HG02973 (cell line): ENCODE measurements around the gene KRT75.

Experiments used
- ATAC-seq: cut with Tn5 transposase; IDR thresholded peaks from one replicate; pipeline ENCODE4 v1.9.1; 2021; ENCODE audit warnings: moderate library complexity; ENCODE audit not compliant: unreplicated experiment

KRT75 gene

DNA sequence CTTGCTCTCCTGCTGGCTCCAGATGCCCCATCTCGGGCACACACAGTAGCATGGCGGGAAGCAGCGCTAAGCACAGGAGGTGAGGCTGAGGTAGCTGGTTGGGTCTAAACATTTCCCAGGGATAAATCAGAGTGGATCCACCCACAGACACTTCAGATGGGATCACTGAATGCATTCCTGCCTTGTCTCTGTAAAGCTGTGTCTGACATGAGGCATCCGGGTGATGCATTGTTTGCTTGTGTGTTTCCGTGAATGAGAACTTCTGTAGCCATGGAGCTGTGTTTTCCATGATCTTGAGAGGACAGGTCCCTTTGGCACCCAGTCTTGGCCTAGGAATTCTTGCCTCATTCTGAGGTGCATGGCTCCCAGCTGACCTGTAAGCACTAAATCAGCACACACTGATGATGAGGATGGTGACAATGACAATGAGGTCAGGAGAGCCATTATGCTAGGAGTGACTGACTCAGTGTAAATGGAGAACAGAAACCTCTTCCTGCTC, 6.7 kb upstream of the KRT75 start:
- no peak for ATAC-seq

DNA sequence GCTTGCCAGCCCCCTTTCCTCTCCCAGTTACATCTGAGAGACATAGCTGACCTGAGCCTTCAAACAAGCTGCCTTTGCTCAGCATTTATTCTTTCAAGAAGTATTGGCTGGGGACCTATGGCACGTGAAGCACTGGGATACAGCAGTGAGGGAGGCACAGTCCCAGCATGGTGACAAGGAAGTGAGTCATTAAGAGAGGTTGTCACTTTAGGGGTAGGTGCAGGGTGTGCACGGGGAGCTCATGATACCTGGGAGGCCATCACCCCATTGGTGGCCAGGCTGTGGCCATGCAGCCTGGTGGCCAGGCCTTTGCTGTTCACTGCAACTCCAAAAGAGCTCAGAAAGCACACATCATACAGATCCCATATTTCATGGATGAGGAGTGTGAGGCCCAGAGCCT, 5.7 kb upstream of the KRT75 start:
- no peak for ATAC-seq

DNA sequence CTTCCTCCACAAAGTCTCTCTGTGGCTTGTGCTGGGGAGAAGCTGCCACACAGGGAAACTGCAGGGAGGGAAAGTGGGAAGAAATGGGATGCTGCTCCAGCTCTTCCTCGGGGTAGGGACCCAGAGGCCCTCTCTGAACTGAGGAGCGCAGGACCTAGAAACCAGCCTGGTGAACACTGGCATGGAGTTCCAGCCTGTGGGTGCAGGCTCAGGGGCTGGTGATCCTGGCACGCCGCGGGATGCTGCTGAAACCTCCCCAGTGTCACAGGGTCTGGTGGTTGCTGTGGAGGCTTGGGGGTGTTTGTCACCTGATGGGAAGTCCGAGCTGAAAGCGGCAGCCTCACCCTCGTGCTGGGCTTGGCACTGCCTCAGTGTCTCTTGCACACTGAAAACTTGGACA, 5.2 kb upstream of the KRT75 start:
- ATAC-seq = no peak

DNA sequence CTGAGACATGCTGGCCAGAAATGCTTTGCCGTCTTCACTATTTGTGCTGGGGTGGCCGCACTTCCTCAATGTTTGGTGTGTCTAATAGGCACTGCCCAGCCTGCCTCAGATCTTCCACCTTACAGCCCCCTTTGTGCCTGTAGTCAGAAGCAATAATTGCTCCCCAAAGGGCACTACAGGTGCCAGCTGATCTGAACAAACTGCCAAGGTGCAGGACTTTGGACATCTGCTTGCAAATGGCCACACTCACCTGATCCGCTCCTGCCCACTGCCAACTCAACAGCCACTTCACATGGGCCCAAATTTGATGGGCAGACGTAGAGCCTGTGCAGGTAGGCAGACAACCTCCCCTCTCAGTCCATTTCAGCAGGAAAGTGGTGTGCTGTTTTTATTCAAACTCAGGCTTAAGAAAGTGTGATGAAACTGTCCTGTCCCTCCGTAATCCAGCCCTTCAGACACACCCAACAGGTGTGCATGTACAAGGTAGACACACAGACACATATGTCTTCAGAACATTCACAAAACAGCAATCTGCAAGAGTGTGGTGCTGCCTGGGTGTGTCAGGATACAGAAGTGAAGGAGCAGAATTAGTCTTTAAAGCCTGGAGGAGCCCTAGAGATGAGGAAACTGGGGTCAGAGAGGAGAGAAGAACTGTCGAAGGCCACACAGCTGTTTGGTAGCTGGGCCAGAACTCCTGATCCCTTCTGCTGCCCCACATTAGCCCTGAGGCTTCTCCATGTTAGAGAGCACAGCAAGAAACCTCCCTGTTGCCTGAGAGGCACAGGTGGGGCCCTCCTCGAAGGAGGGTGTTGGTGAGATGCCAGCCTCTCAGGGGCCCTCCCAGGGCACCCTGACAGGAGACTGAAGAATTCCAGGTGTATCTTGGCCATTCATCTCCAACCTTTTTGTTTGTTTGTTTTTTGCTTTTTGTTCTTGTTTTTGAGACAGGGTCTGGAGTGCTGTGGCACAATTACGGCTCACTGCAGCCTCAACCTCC, 4.4 kb upstream of the KRT75 start:
- no peak for ATAC-seq

DNA sequence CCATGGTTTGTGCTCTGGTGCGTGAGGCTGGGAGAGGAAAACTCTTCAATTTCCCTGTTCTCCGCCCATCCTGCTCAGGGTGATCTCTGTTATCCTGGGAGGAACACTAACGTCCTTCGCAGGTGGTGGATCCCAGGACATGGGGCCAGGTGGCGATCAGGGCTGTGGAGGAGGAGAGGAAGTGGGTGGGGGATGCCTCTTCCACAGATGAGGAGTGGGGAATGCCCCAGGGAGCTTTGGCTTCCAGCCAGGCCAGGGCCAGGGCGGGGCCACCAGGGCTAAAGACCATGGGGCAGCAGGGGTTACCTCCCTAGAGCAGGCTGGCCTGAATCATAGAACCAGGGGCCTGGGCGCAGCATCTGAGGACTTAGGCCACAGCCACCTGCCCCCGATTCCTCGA, 3.3 kb upstream of the KRT75 start:
- no peak for ATAC-seq

GRCh38 chr12:52436828-52437474, 2.8 kb upstream of the KRT75 start:
- no peak for ATAC-seq

GRCh38 chr12:52436000-52436827, 2.0 kb upstream of the KRT75 start:
- ATAC-seq = no peak

- no peak for ATAC-seq
Measured at GRCh38 chr12:52435659-52435999, 1.5 kb upstream of the KRT75 start.

GRCh38 chr12:52434760-52435530, 774 bp upstream of the KRT75 start:
- no peak for ATAC-seq

GRCh38 chr12:52433501-52434080, 580 bp downstream of the KRT75 start:
- no peak for ATAC-seq

DNA sequence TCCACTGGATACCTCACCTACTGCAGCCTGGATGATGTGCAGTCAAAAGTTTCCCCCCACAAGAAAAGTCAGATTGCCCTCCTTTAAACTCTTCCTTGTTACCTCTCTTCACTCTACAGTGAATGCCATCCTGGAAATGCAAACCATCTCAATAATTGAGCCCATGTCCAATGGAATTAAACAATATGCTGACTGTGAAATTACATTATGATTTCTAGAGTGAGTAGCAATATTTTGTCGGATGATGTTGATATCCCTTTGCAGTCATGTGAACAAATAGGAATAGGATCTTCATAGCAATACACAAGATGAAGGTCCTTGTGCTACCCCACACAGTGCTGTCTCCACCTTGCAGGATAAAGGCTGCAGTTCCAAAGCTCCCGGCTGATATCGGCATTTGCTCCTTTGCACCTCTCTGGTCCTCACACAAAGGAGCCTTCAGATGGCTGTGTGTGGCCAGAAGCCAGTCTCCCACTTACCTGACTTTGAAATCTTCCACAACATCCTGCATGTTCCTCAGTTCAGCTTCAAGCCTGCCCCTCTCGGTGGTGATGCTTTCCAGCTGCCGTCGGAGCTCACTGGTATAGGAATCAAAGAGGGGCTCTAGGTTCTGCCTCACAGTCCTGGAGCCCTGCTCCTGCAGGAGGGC, 1.5 kb downstream of the KRT75 start:
- no peak for ATAC-seq

- ATAC-seq = no peak
Measured at GRCh38 chr12:52428121-52428520, 6.0 kb downstream of the KRT75 start.

DNA sequence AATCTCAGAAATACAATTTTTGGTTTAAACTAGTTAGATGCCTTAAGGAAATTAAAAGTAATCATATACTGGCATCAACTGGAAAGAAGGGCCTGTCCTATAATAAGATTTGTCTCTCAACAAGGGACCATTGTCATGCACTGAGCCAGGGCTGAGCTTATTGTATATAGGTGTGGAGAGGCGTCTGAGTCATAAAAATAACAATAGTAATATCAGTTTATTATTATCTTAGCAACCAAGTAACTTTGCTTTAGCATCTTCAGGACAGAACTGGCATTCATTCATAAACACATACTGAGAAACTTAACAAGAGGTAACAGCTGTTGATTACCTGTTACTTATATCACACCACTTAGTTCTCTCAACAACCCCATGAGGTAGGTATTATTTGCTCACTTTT, 7.1 kb downstream of the KRT75 start:
- ATAC-seq = no peak

DNA sequence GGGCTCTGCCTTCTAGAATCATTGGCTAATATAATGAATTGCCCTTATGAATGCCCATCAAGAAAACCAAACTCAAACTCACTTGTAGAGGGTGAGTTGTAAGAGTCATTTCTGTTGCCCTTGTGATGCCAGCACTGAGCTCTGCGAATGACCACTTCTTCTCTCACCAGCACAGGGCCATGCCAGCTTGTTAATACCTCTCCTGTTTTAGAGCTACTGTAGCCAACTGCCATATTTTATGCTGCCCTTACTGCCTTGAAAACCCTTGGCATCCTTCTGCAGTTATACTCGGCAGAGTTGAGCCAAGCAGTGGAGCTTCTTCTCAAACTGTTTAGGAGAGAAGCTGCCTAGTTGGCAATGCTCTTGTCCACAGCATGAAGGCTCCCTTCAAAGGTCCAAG, 8.1 kb downstream of the KRT75 start:
- no peak for ATAC-seq

DNA sequence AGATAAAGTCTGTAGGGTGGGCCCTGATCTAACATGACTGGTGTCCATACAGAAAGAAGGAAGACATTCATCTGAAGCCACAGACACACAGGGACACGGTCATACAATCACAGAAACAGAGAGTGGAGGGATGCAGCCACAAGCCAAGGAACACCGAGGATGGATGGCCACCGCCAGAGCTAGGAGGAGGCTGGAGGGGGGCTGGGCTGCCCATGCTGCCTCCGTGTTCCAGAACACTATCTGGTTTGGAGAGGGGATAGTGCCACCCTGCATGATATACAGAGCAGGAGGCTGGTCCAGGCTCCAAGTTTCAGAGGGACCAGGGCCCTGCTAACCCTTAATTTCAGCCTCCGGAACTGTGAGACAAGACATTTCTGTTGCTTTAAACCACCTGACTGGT, 8.7 kb downstream of the KRT75 start:
- no peak for ATAC-seq

DNA sequence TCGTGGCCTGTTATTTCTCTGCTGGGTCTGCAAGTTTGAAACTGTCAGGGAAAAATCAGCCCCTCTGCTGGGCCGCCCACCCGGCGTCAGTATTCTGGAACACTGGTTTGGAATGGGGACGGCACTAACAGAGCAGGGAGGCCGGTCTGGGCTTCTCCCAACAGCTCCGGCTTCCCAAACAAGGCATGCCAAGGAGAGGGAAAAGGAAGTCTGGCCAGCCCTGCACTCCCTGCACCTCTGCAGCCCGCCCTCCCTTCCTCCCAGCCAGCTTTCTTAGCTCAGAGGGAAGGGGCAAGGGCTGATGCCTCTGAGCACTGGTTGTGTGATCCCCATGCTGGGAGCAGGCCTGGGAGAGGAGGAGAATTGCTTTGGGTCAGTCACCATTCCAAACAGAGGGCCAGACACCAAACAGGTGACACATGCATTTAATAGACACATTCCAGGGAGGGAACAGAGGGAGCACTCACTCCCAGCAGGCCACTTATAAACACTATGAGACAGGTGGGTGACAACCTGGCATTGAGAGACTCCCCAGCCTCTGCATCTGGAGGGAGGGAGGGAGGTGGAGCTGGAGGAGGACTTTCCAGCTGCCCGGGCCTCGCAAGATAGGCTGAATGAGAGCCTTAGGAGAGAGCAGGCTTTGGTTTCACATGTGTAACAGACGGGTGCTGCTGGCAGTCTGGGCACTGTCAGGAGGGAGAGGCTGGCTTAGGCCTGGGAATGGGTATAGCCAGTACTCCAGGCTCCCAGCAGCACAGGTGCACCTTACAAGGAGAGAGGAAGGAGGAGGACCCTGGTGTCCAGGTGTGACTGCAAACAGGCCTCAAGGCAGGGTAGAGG, 10.3 kb downstream of the KRT75 start:
- no peak for ATAC-seq

DNA sequence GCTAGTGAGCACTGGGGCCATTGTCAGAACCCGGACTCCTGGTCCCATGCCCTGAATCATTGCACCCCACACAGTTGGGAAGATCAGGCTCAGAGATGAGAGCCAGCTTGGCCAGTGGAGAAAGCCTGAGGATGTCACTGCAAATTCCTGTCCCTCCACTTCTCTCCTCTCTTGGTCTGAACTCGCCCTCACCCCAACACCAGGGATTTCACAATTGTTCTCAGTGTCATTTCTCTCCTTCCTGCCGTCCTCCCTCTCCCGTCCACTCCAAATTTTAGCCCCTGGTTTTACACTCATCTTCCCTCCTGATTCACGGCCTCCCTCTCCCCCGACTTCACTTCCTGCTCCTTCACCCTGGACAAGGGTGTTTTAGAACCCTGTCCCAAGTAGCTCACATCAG, 11.1 kb downstream of the KRT75 start:
- ATAC-seq = no peak

GRCh38 chr12:52419656-52420055, 14.5 kb downstream of the KRT75 start:
- no peak for ATAC-seq

DNA sequence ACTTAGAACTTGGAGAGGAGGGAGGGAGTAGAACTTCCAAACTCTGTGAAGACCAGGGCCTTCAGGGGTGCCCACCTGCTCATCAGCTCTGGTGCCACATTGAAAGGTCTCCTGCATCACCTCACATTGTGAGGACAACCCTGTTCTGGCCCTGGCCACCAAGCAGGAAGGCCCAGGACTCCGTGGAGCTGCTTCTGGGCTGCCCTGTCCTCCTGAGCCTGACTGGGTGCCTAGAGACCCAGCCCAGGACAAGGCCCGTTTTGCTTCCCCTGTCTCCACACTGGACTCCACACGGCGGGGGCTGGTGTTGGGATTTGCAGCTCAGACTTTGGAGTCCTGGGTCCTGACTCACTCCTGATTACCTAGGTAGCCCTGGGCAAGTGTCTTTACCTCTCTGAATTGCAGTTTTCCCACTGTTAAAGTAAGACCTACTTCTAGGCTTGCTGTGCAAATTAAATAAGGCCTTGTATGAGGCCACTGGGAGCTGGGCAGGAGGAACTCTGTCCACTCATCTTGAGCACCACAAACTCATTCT, 15.5 kb downstream of the KRT75 start:
- ATAC-seq = no peak
